ENCODE measurements around the gene DPP10. TPM values are rescaled to one million over a fixed set of nuclear protein-coding genes. Genes with fewer than 3 reads are reported as not detected.

DPP10 gene
- total and polyA plus RNA-seq, 10 donors, result 0.02 TPM; not detected in 9

DNA sequence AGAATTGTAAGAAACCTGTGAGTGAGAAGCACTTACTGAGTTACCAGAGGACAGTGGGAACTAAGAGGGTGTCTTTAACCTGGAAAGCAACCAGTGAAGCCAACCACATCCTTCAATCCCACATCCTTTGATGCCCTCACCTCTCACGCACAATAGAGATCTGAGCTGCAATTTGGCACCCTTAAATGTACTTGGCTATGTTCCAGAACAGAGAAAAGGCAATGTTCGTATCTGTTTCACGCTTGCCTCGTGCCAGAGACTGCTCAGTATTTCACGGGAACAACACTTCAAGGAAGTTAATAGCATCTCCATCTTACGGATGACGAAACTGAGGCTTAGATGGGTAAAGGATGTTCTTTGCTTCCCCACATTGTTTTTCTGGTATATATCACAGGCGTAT is 167.4 kb downstream of the DPP10 start:
- DNase-seq, result no peak
- Histone ChIP-seq H3K27ac (no peak overlapping the region), H3K9me3 (peaks cover 0 to 5% (median 0%) of the 10 kb centered on the region in 8 donors), H3K4me3 (no peak overlapping the region), H3K36me3 (no peaks in the 10 kb centered on the region), H3K4me1 (no peaks in the 10 kb centered on the region), H3K27me3 (replicated peaks in 1 of 7) (no peaks in the 10 kb centered on the region)
- 69 to 83% (median 75%) methylated on average over 8 of the region's 8 CpGs for WGBS, 5 donors
- TF ChIP-seq POLR2AphosphoS5 (IDR thresholded peaks at IDR 0.05) (no peak), POLR2A (IDR thresholded peaks at IDR 0.05) (no peak)
- TF ChIP-seq, protein P1, sequence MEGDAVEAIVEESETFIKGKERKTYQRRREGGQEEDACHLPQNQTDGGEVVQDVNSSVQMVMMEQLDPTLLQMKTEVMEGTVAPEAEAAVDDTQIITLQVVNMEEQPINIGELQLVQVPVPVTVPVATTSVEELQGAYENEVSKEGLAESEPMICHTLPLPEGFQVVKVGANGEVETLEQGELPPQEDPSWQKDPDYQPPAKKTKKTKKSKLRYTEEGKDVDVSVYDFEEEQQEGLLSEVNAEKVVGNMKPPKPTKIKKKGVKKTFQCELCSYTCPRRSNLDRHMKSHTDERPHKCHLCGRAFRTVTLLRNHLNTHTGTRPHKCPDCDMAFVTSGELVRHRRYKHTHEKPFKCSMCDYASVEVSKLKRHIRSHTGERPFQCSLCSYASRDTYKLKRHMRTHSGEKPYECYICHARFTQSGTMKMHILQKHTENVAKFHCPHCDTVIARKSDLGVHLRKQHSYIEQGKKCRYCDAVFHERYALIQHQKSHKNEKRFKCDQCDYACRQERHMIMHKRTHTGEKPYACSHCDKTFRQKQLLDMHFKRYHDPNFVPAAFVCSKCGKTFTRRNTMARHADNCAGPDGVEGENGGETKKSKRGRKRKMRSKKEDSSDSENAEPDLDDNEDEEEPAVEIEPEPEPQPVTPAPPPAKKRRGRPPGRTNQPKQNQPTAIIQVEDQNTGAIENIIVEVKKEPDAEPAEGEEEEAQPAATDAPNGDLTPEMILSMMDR (IDR thresholded peaks at IDR 0.05 in 8 of 11, conservative IDR thresholded peaks at IDR 0.05 in 3 of 11), result no peak
- intact Hi-C loops (cut with DNase I; ENCODE audit: low total_unique reads), result no loop called here

DNA sequence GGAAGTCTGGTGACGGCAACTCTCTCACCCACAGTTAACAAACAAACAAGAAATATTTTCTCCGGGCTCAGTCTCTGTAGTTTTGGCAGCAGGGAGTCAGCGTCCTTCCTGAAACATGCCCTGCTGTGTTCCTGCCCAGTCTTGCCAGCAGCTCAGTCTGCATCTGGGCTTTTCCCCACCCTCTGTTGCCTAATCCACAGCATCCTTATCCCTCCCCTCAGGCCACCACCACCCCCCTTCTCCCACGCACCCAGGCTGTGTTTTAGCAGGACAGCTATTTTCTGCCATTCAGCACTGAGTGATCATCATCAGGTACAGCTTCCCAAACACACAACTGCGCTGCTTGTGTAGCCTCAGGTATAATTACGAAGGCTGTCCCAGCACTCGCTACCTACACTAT is 168.2 kb downstream of the DPP10 start:
- 41 to 47% (median 46%) methylated on average over 7 of the region's 7 CpGs for WGBS, 5 donors
- TF ChIP-seq, protein P1 (IDR thresholded peaks at IDR 0.05 in 8 of 11, conservative IDR thresholded peaks at IDR 0.05 in 3 of 11), result no peak
- TF ChIP-seq POLR2AphosphoS5 (IDR thresholded peaks at IDR 0.05), result no peak
- no peak for TF ChIP-seq POLR2A (IDR thresholded peaks at IDR 0.05)
- H3K27ac ChIP-seq, result no peak overlapping the region
- H3K4me3 ChIP-seq, result no peak overlapping the region
- no peaks in the 10 kb centered on the region for H3K27me3 ChIP-seq (replicated peaks in 1 of 7)
- H3K4me1 ChIP-seq, result no peaks in the 10 kb centered on the region
- H3K9me3 ChIP-seq, result peaks cover 0 to 5% (median 0%) of the 10 kb centered on the region in 8 donors
- intact Hi-C loops (cut with DNase I; ENCODE audit: low total_unique reads), result no loop called here
- DNase-seq, result no peak
- no peaks in the 10 kb centered on the region for H3K36me3 ChIP-seq

DNA sequence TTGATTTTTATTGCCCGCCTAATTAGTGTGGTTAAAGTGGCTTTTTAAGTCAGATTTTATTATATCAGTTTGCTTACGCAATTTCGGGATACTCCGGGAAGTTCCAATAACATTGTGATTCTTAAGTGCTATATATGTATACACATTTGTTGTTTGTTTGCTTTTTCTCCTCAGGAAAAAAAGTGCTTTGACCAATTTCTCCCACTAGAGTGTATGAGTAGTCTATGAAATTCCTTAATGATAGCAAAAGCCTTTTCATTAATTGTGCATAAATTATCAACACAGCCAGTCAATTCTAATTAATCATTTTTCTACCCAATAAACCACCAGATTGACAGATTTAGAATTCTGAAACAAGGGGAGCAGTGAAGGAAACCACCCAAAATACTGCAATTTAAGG is 172.2 kb downstream of the DPP10 start:
- Histone ChIP-seq H3K4me1 (no peaks in the 10 kb centered on the region), H3K27ac (no peak overlapping the region), H3K36me3 (no peaks in the 10 kb centered on the region), H3K9me3 (peaks cover 0 to 5% (median 0%) of the 10 kb centered on the region in 8 donors), H3K4me3 (no peak overlapping the region), H3K27me3 (replicated peaks in 1 of 7) (no peaks in the 10 kb centered on the region)
- no peak for DNase-seq
- WGBS, 5 donors, result 81 to 85% (median 82%) methylated on average over 4 of the region's 4 CpGs
- TF ChIP-seq POLR2AphosphoS5 (IDR thresholded peaks at IDR 0.05) (no peak), POLR2A (IDR thresholded peaks at IDR 0.05) (no peak)
- TF ChIP-seq, protein P1 (IDR thresholded peaks at IDR 0.05 in 8 of 11, conservative IDR thresholded peaks at IDR 0.05 in 3 of 11), result no peak
- intact Hi-C loops (cut with DNase I; ENCODE audit: low total_unique reads), result no loop called here

DNA sequence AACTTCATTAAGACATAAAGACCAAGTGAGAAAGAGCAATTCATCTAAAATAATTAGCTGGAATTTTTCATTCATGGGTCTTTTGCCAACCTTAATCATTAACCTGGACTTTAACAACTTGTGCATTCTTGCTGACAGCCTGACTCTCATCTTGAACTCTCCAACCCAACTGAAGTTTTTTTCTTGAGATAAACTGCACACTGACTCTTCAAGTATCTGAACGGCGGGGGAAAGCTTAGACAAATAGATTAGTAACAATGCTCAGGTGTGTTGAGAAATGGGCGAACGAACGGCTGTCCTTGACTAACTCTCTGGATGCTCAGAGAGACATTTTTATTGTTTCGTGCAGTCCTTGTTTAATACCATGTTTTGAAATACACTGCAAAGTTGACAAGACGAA is 186.0 kb downstream of the DPP10 start:
- DNase-seq, result no peak
- WGBS, 5 donors, result 73 to 85% (median 84%) methylated on average over 7 of the region's 7 CpGs
- TF ChIP-seq POLR2AphosphoS5 (IDR thresholded peaks at IDR 0.05) (no peak), POLR2A (IDR thresholded peaks at IDR 0.05) (no peak)
- TF ChIP-seq, protein P1 (IDR thresholded peaks at IDR 0.05 in 8 of 11, conservative IDR thresholded peaks at IDR 0.05 in 3 of 11), result no peak
- no peaks in the 10 kb centered on the region for H3K27me3 ChIP-seq (replicated peaks in 1 of 7)
- no peak overlapping the region for H3K4me3 ChIP-seq
- no peak overlapping the region for H3K27ac ChIP-seq
- H3K4me1 ChIP-seq, result no peaks in the 10 kb centered on the region
- H3K9me3 ChIP-seq, result no peaks in the 10 kb centered on the region
- no peaks in the 10 kb centered on the region for H3K36me3 ChIP-seq
- intact Hi-C loops (cut with DNase I; ENCODE audit: low total_unique reads), result no loop called here
